Activated CD4-positive, alpha-beta T cell treated with anti-CD3 and anti-CD28 coated beads, Interleukin-2, amount 10 ng/mL, durations not matched to agents 7 days and 5 days (primary cell): ENCODE data around the gene SNX30. TPM values are rescaled to one million over a fixed set of nuclear protein-coding genes. Genes with fewer than 3 reads are reported as not detected.
A peak's percentile ranks its signal among the peaks of the same experiment; 100 is the strongest.

Source experiments
- CTCF ChIA-PET: fragments of 350-600 bp; sonication (Branson Sonifier 250); formaldehyde crosslinking; loops from one replicate; lab custom pipeline; 2021; ENCODE audit warnings: antibody characterized with exemption; lab: Charles Lee
- POLR2A ChIA-PET: fragments of 350-600 bp; sonication (Branson Sonifier 250); formaldehyde crosslinking; loops from one replicate; lab custom pipeline; 2021; ENCODE audit warnings: antibody characterized with exemption; lab: Charles Lee
- DNase-seq: peaks from one replicate; pipeline ENCODE4 v3.0.0-alpha.2; 2020
- H3K27ac Mint-ChIP-seq: one replicate; pipeline ENCODE4 v1.8.0; 2021; ENCODE audit warnings: mild to moderate bottlenecking, moderate library complexity, mixed read lengths
- H3K27me3 Mint-ChIP-seq: one replicate; pipeline ENCODE4 v1.8.0; 2021; ENCODE audit warnings: mixed read lengths
- H3K36me3 Mint-ChIP-seq: one replicate; pipeline ENCODE4 v1.8.0; 2021; ENCODE audit warnings: low read depth, mixed read lengths
- H3K4me1 Mint-ChIP-seq: one replicate; pipeline ENCODE4 v1.8.0; 2021; ENCODE audit warnings: mixed read lengths
- H3K4me3 Mint-ChIP-seq: one replicate; pipeline ENCODE4 v1.8.0; 2021; ENCODE audit warnings: mild to moderate bottlenecking, moderate library complexity, mixed read lengths
- H3K9me3 Mint-ChIP-seq: one replicate; pipeline ENCODE4 v1.8.0; 2021; ENCODE audit warnings: mixed read lengths
- total RNA-seq, 2 experiments: library from RNA; stranded (reverse); gene quantifications; one replicate each; pipeline ENCODE4 v1.2.3, GENCODE V29; 2021

SNX30 gene
- total RNA-seq, 2 experiments from 2014 or later, result 6.9 to 7.4 TPM

GRCh38 chr9:112755016-112755427 lies 4.5 kb downstream of the SNX30 start:
- no peaks in the 10 kb centered on the region for H3K9me3 Mint-ChIP-seq
- ChIA-PET POLR2A (no interaction called here), CTCF (no interaction called here)
- DNase-seq, result no peak
- peak overlapping the region; percentile 76 for H3K27ac Mint-ChIP-seq
- no peaks in the 10 kb centered on the region for H3K27me3 Mint-ChIP-seq
- H3K4me1 Mint-ChIP-seq, result peaks cover 71% of the 10 kb centered on the region
- H3K4me3 Mint-ChIP-seq, result peak overlapping the region; percentile 26
- peaks cover 9% of the 10 kb centered on the region for H3K36me3 Mint-ChIP-seq

DNA sequence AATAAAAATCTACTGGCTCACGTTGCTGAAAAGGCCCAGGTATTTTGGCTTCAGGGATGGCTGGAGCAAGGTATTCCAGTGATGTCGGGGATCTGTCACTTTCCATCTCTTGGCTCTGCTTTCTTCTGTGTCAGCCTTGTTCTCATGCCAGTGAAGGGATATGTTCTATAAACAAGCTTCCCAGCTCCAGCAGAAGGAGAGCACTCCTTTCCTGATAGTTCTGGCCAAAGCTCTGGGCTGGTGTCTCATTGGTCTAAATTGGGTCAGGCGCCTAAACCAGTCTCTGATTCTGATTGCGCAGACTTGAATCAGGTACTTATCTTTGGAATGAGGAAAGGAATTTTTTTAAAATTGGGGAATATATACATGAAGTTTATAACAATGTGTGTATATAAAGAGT lies 5.1 kb downstream of the SNX30 start:
- peaks cover 67% of the 10 kb centered on the region for H3K4me1 Mint-ChIP-seq
- no peak overlapping the region for H3K4me3 Mint-ChIP-seq
- H3K9me3 Mint-ChIP-seq, result no peaks in the 10 kb centered on the region
- H3K36me3 Mint-ChIP-seq, result peaks cover 9% of the 10 kb centered on the region
- H3K27ac Mint-ChIP-seq, result no peak overlapping the region
- ChIA-PET POLR2A (no interaction called here), CTCF (no interaction called here)
- H3K27me3 Mint-ChIP-seq, result no peaks in the 10 kb centered on the region
- no peak for DNase-seq

- DNase-seq, result no peak
- Mint-ChIP-seq H3K36me3 (peaks cover 9% of the 10 kb centered on the region), H3K9me3 (no peaks in the 10 kb centered on the region), H3K4me3 (no peak overlapping the region), H3K27ac (no peak overlapping the region), H3K27me3 (no peaks in the 10 kb centered on the region), H3K4me1 (peaks cover 57% of the 10 kb centered on the region)
- CTCF ChIA-PET, result interaction anchor here (0.5 kb wide), 1 partner anchor 312 kb away, joined by 4 read pairs; no protein-coding TSS in a partner anchor
- POLR2A ChIA-PET, result interaction anchor here (0.6 kb wide), 1 partner anchor 378 kb away, joined by 3 read pairs; no protein-coding TSS in a partner anchor
Measured at GRCh38 chr9:112757282-112757883, 6.8 kb downstream of the SNX30 start.

DNA sequence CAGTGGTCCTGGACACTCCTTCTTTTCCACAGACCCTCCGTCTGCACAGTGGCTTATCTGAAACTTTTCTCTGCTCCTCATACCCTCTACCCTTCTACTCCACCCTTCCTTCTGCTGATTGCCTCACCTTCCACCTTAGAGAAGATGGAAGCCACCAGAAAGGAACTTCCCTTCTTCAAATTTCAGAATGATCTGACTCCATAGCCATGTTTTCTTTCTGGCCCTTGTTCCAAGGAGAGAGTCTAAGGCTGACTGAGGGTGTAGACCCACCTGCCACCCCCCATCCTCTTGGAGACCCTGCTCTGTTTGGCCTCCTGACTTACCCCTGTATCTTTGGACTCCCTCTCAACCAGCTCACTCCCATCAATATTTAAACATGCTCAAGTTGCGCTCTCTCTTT lies 7.4 kb downstream of the SNX30 start:
- CTCF ChIA-PET, result interaction anchor here (0.5 to 0.6 kb wide), 2 partner anchors 313 to 491 kb away, joined by 3 to 4 read pairs; no protein-coding TSS in a partner anchor
- POLR2A ChIA-PET, result interaction anchor here (0.6 kb wide), 1 partner anchor 378 kb away, joined by 3 read pairs; no protein-coding TSS in a partner anchor
- H3K4me3 Mint-ChIP-seq, result no peak overlapping the region
- H3K27ac Mint-ChIP-seq, result no peak overlapping the region
- H3K4me1 Mint-ChIP-seq, result peaks cover 51% of the 10 kb centered on the region
- H3K36me3 Mint-ChIP-seq, result peaks cover 9% of the 10 kb centered on the region
- no peak for DNase-seq
- H3K9me3 Mint-ChIP-seq, result no peaks in the 10 kb centered on the region
- no peaks in the 10 kb centered on the region for H3K27me3 Mint-ChIP-seq

GRCh38 chr9:112760821-112761220 lies 10.3 kb downstream of the SNX30 start:
- H3K4me1 Mint-ChIP-seq, result peaks cover 23% of the 10 kb centered on the region
- H3K9me3 Mint-ChIP-seq, result no peaks in the 10 kb centered on the region
- no peaks in the 10 kb centered on the region for H3K27me3 Mint-ChIP-seq
- no peak overlapping the region for H3K4me3 Mint-ChIP-seq
- DNase-seq, result no peak
- no peak overlapping the region for H3K27ac Mint-ChIP-seq
- peaks cover 8% of the 10 kb centered on the region for H3K36me3 Mint-ChIP-seq
- ChIA-PET POLR2A (no interaction called here), CTCF (no interaction called here)

- POLR2A ChIA-PET, result no interaction called here
- Mint-ChIP-seq H3K27me3 (no peaks in the 10 kb centered on the region), H3K27ac (no peak overlapping the region), H3K4me1 (peaks cover 17% of the 10 kb centered on the region), H3K36me3 (peaks cover 8% of the 10 kb centered on the region), H3K4me3 (no peak overlapping the region), H3K9me3 (peaks cover 7% of the 10 kb centered on the region)
- DNase-seq, result no peak
- CTCF ChIA-PET, result interaction anchor here (0.9 kb wide), 2 partner anchors 10 to 44 kb away, joined by 4 read pairs; partner anchors contain the start of gene INIP
Measured at GRCh38 chr9:112761912-112762655, 11.5 kb downstream of the SNX30 start.

DNA sequence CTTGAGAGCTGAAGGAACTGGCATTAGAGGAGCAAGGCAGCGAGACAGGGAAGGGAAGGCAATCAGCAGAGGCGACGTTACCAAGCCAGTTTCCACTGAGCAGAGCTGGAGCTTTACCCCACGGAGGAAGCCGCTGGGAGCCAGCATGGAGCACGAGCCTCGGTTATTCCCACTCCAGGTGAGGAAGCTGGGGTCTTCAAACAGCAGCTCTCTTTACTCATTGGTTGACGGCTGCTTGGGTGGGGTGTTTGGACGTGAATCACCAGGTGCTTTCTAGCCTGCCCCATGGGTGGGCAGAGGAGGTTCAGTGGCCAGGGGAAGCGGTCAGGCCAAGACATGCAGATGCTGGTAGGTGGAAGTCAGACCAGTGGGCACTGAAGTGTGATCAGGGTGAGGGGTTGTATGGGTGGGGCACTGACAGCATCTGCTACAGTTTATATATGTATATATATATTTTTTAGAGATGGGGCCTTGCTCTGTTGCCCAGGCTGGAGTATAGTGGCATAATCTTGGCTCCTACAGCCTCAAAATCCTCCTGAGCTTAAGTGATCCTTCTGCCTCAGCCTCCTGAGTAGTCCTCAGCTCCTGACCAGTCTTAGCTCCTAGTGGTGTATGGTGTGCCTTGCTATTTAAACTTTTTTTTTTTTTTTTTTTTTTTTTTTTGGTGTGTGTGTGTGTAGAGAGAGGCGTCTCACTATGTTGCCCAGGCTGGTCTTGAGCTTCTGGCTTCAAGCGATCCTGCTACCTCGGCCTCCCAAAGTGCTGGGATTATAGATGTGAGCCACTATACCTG lies 12.4 kb downstream of the SNX30 start:
- no peak for DNase-seq
- Mint-ChIP-seq H3K36me3 (peaks cover 6% of the 10 kb centered on the region), H3K27me3 (no peaks in the 10 kb centered on the region), H3K27ac (no peak overlapping the region), H3K9me3 (peaks cover 7% of the 10 kb centered on the region), H3K4me3 (no peak overlapping the region), H3K4me1 (peaks cover 10% of the 10 kb centered on the region)
- ChIA-PET CTCF (interaction anchor here (0.6 to 2.0 kb wide), 5 partner anchors 10 to 1349 kb away, joined by 3 to 8 read pairs (median 4); partner anchors contain the start of gene INIP), POLR2A (no interaction called here)

DNA sequence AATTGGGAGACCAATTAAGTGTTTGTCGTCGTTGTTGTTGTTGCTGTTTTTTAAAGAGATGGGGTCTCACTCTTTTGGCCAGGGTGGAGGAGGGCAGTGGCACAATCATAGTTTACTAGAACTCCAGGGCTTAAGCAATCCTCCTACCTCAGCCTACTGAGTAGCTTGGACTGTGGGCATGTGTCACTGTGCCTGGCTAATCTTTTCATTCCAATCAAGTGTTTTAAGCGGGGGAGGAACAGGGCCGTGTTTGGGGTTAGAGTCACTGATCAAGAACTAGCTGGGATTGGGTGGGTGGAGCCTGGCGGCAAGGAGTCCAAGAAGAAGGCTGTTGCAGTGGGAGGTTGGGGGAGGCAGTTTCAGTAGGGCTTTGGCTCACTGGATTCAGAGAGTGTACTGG lies 13.8 kb downstream of the SNX30 start:
- Mint-ChIP-seq H3K27ac (no peak overlapping the region), H3K36me3 (no peaks in the 10 kb centered on the region), H3K27me3 (no peaks in the 10 kb centered on the region), H3K4me3 (no peak overlapping the region), H3K4me1 (peaks cover 4% of the 10 kb centered on the region), H3K9me3 (peaks cover 7% of the 10 kb centered on the region)
- DNase-seq, result no peak
- POLR2A ChIA-PET, result no interaction called here
- CTCF ChIA-PET, result interaction anchor here (2.0 kb wide), 1 partner anchor 9 kb away, joined by 8 read pairs; no protein-coding TSS in a partner anchor

DNA sequence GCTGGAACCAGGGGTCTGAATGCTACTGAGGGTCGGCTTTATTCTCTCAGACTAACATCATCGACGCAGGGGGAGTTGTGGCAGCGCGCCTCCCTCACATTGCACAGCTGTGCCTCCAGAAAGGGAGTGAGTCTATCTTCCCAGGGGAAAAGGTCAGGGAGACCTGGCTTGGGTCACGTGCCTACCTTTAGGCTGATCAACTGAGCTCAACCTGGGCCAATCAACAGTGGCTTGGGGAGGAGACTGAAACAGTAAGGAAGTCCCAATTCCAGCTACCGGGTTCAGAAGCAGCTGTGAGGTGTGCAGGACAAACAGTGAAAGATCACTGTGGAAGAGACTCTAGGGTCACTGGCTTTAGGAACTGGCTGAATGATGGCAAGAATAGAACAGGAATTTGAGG lies 14.3 kb downstream of the SNX30 start:
- ChIA-PET CTCF (interaction anchor here (2.0 kb wide), 1 partner anchor 8 kb away, joined by 8 read pairs; no protein-coding TSS in a partner anchor), POLR2A (no interaction called here)
- Mint-ChIP-seq H3K27me3 (no peaks in the 10 kb centered on the region), H3K36me3 (peaks cover 4% of the 10 kb centered on the region), H3K27ac (no peak overlapping the region), H3K4me1 (peaks cover 1% of the 10 kb centered on the region), H3K9me3 (peaks cover 7% of the 10 kb centered on the region), H3K4me3 (no peak overlapping the region)
- DNase-seq, result no peak

- no peak overlapping the region for H3K4me3 Mint-ChIP-seq
- no peak overlapping the region for H3K27ac Mint-ChIP-seq
- H3K4me1 Mint-ChIP-seq, result no peaks in the 10 kb centered on the region
- no peak for DNase-seq
- CTCF ChIA-PET, result interaction anchor here (0.6 kb wide), 1 partner anchor 9 kb away, joined by 3 read pairs; no protein-coding TSS in a partner anchor
- POLR2A ChIA-PET, result no interaction called here
- peaks cover 7% of the 10 kb centered on the region for H3K9me3 Mint-ChIP-seq
- no peaks in the 10 kb centered on the region for H3K27me3 Mint-ChIP-seq
- H3K36me3 Mint-ChIP-seq, result peaks cover 4% of the 10 kb centered on the region
Measured at GRCh38 chr9:112765281-112765680, 14.7 kb downstream of the SNX30 start.

GRCh38 chr9:112771359-112772214 lies 21.0 kb downstream of the SNX30 start:
- H3K27ac Mint-ChIP-seq, result no peak overlapping the region
- CTCF ChIA-PET, result no interaction called here

GRCh38 chr9:112772215-112772509 lies 21.6 kb downstream of the SNX30 start:
- ChIA-PET POLR2A (no interaction called here), CTCF (no interaction called here)
- no peak overlapping the region for H3K27ac Mint-ChIP-seq
- no peaks in the 10 kb centered on the region for H3K9me3 Mint-ChIP-seq
- peaks cover 4% of the 10 kb centered on the region for H3K36me3 Mint-ChIP-seq
- no peak for DNase-seq
- H3K4me1 Mint-ChIP-seq, result peaks cover 34% of the 10 kb centered on the region
- no peak overlapping the region for H3K4me3 Mint-ChIP-seq
- H3K27me3 Mint-ChIP-seq, result no peaks in the 10 kb centered on the region

More at GRCh38 chr9:112771359-112772214, 21.0 kb downstream of the SNX30 start:
- Mint-ChIP-seq H3K9me3 (peaks cover under 1% of the 10 kb centered on the region), H3K27me3 (no peaks in the 10 kb centered on the region), H3K4me3 (no peak overlapping the region), H3K4me1 (peaks cover 34% of the 10 kb centered on the region), H3K36me3 (peaks cover 4% of the 10 kb centered on the region)
- POLR2A ChIA-PET, result no interaction called here
- DNase-seq, result no peak
